Gastroesophageal sphincter (tissue), 4 donors: ENCODE measurements around the gene GJA4. TPM values are rescaled to one million over a fixed set of nuclear protein-coding genes. Genes with fewer than 3 reads are reported as not detected.
"Not testable (repeated sequence)": the region's sequence is repeated elsewhere in the genome, so short reads cannot be mapped to it uniquely, and the experiment has no call there.

Source experiments
- ATAC-seq: fragments of 150-250 bp; one replicate; pipeline ENCODE4 v1.9.1; 2016; ENCODE audit warnings: mild to moderate bottlenecking, moderate library complexity
- H3K27ac ChIP-seq, 4 donors: fragments of 200-600 bp; sonication (generic) in 3 of 4; 1 replicate in 3 of 4; 2 replicates in 1 of 4; pipeline ENCODE4 v1.5.1; 2016 to 2019
- H3K27me3 ChIP-seq: fragments of 200-600 bp; sonication (generic); one replicate; pipeline ENCODE4 v1.5.1; 2019
- H3K36me3 ChIP-seq, 2 donors: fragments of 200-600 bp; sonication (generic); one replicate each; pipeline ENCODE4 v1.5.1; 2019; ENCODE audit warnings: control low read depth in 1 of 2
- H3K4me1 ChIP-seq, 3 donors: fragments of 200-600 bp; sonication (generic); 1 replicate in 2 of 3; 2 replicates in 1 of 3; pipeline ENCODE4 v1.5.1; 2016 to 2019; ENCODE audit warnings: control low read depth in 2 of 3
- H3K4me3 ChIP-seq, 2 donors: fragments of 200-600 bp; sonication (generic); one replicate each; pipeline ENCODE4 v1.5.1; 2019; ENCODE audit warnings: mild to moderate bottlenecking in 1 of 2, moderate library complexity in 1 of 2
- H3K9me3 ChIP-seq, 3 donors: fragments of 200-600 bp; sonication (generic); one replicate each; pipeline ENCODE4 v1.5.1; 2017 to 2019; ENCODE audit warnings: control low read depth in 2 of 3
- EP300 ChIP-seq: sonication (generic); formaldehyde crosslinking; IDR thresholded peaks from one replicate; pipeline ENCODE4 v1.6.1; 2017; ENCODE audit warnings: antibody characterized with exemption, mild to moderate bottlenecking
- POLR2A ChIP-seq, 2 donors: fragments of 450-650 bp; IDR thresholded peaks; one replicate each; pipeline ENCODE4 v1.6.1; 2017; ENCODE audit warnings: antibody characterized with exemption in 2 of 2, mild to moderate bottlenecking in 2 of 2, moderate library complexity in 1 of 2
- POLR2AphosphoS5 ChIP-seq: sonication (generic); formaldehyde crosslinking; IDR thresholded peaks from one replicate; pipeline ENCODE4 v1.6.1; 2017; ENCODE audit warnings: antibody characterized with exemption
- WGBS, 2 donors: methylation state at CpG; one replicate each; pipeline ENCODE4 v1.1.5; 2018; ENCODE audit warnings: low coverage in 1 of 2; 5-methylcytosine and 5-hydroxymethylcytosine counted together
- total RNA-seq, 4 donors: library from RNA; depleted of rRNA; stranded (reverse); fragments of >200 nt; gene quantifications; one replicate each; pipeline ENCODE4 v1.1.0, GENCODE V29; 2016
- TF ChIP-seq, protein P1 (sequence below), 4 experiments: fragments of 200-600 bp in 2 of 4; fragments of 450-650 bp in 2 of 4; sonication (generic) in 1 of 4; IDR thresholded peaks; one replicate each; pipeline ENCODE4 v1.5.1; 2017 to 2019; ENCODE audit warnings: antibody characterized with exemption in 4 of 4, mild to moderate bottlenecking in 2 of 4, moderate library complexity in 2 of 4

GJA4 gene
- total RNA-seq, 4 donors from 2014 or later: 8.6 to 27.0 (median 18.4) TPM

DNA sequence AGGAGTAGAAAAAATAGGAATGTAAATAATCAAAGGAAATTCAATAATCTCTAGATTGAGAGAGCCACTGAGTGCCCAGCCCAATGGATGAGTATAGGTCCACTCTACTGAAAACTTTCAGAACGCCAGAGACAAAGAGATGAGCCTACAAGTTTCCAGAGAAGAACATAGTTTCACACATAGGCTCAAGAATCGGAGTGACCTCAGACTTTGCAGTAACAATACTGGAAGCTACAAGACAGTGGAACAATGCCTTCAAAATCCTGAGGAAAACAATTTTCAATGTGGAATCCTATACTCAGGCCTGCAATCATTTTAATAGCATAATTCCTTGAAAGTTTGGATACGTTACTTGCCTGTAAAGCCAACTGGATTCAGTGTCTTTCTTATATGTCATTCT is 11.0 kb downstream of the GJA4 start:
- no peak overlapping the region for H3K4me3 ChIP-seq
- H3K4me1 ChIP-seq: no peaks in the 10 kb centered on the region
- WGBS, 2 donors: 94 to 97% methylated on average over 2 to 3 of the region's 3 CpGs
- TF ChIP-seq POLR2A (IDR thresholded peaks at IDR 0.05): no peak
- no peak for TF ChIP-seq EP300
- TF ChIP-seq POLR2AphosphoS5: no peak
- TF ChIP-seq, protein P1, sequence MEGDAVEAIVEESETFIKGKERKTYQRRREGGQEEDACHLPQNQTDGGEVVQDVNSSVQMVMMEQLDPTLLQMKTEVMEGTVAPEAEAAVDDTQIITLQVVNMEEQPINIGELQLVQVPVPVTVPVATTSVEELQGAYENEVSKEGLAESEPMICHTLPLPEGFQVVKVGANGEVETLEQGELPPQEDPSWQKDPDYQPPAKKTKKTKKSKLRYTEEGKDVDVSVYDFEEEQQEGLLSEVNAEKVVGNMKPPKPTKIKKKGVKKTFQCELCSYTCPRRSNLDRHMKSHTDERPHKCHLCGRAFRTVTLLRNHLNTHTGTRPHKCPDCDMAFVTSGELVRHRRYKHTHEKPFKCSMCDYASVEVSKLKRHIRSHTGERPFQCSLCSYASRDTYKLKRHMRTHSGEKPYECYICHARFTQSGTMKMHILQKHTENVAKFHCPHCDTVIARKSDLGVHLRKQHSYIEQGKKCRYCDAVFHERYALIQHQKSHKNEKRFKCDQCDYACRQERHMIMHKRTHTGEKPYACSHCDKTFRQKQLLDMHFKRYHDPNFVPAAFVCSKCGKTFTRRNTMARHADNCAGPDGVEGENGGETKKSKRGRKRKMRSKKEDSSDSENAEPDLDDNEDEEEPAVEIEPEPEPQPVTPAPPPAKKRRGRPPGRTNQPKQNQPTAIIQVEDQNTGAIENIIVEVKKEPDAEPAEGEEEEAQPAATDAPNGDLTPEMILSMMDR (IDR thresholded peaks at IDR 0.05): no peak
- no peak overlapping the region for H3K27ac ChIP-seq
- H3K9me3 ChIP-seq: no peaks in the 10 kb centered on the region
- no peaks in the 10 kb centered on the region for H3K27me3 ChIP-seq
- no peak for ATAC-seq
- peaks cover 0 to 12% of the 10 kb centered on the region in 2 donors for H3K36me3 ChIP-seq

GRCh38 chr1:34806396-34806795 is 13.6 kb downstream of the GJA4 start:
- H3K4me1 ChIP-seq: no peaks in the 10 kb centered on the region
- peaks cover 0 to 12% of the 10 kb centered on the region in 2 donors for H3K36me3 ChIP-seq
- no peaks in the 10 kb centered on the region for H3K27me3 ChIP-seq
- 46 to 54% methylated on average over 3 of the region's 3 CpGs for WGBS, 2 donors
- no peaks in the 10 kb centered on the region for H3K9me3 ChIP-seq
- H3K4me3 ChIP-seq: no peak overlapping the region
- H3K27ac ChIP-seq: no peak overlapping the region
- TF ChIP-seq EP300: no peak
- TF ChIP-seq POLR2A (IDR thresholded peaks at IDR 0.05): no peak
- TF ChIP-seq POLR2AphosphoS5: no peak
- TF ChIP-seq, protein P1 (IDR thresholded peaks at IDR 0.05): no peak
- no peak for ATAC-seq

GRCh38 chr1:34808051-34808810 is 15.4 kb downstream of the GJA4 start:
- no peak overlapping the region for H3K4me3 ChIP-seq
- no peaks in the 10 kb centered on the region for H3K9me3 ChIP-seq
- H3K27ac ChIP-seq: no peak overlapping the region
- ATAC-seq: no peak
- H3K4me1 ChIP-seq: no peaks in the 10 kb centered on the region
- no peaks in the 10 kb centered on the region for H3K27me3 ChIP-seq
- 79 to 100% methylated on average over 4 to 5 of the region's 9 CpGs for WGBS, 2 donors
- peaks cover 0 to 12% of the 10 kb centered on the region in 2 donors for H3K36me3 ChIP-seq
- TF ChIP-seq, protein P1 (IDR thresholded peaks at IDR 0.05): no peak
- TF ChIP-seq POLR2AphosphoS5: no peak

DNA sequence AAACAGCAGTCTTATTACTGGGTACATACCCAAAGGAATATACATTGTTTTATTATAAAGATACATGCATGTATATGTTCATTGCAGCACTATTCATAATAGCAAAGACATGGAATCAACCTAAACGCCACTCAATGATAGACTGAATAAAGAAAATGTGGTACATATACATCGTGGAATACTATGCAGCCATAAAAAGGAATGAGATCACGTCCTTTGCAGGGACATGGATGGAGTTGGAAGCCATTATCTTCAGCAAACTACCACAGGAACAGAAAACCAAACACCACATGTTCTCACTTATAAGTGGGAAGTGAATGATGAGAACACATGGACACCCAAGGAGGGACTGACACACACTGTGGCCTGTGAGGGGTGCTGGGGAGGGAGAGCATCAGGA is 18.0 kb downstream of the GJA4 start:
- 94 to 100% methylated on average over 3 of the region's 3 CpGs for WGBS, 2 donors
- not testable (repeated sequence) for ATAC-seq, H3K36me3 ChIP-seq, H3K9me3 ChIP-seq, H3K4me1 ChIP-seq, H3K27ac ChIP-seq, H3K4me3 ChIP-seq, H3K27me3 ChIP-seq

- Histone ChIP-seq H3K27ac (no peak overlapping the region), H3K4me3 (no peak overlapping the region), H3K36me3 (no peaks in the 10 kb centered on the region), H3K27me3 (no peaks in the 10 kb centered on the region), H3K9me3 (no peaks in the 10 kb centered on the region), H3K4me1 (peaks cover 0 to 4% (median 0%) of the 10 kb centered on the region in 3 donors)
- TF ChIP-seq, protein P1 (IDR thresholded peaks at IDR 0.05): no peak
- TF ChIP-seq EP300 (no peak), POLR2A (IDR thresholded peaks at IDR 0.05) (no peak), POLR2AphosphoS5 (no peak)
- no peak for ATAC-seq
Observed at GRCh38 chr1:34816332-34816731, 23.5 kb downstream of the GJA4 start.
